Colonic mucosa (tissue), 4 donors: Measurements from ENCODE around the gene KLHDC8A. TPM values are rescaled to one million over a fixed set of nuclear protein-coding genes. Genes with fewer than 3 reads are reported as not detected.

Source experiments
- DNase-seq: peaks from one replicate; pipeline ENCODE4 v3.0.0-alpha.2; 2020
- H3K27ac ChIP-seq: fragments of 200-600 bp; one replicate; pipeline ENCODE4 v1.8.0; 2021
- H3K27me3 ChIP-seq: fragments of 200-600 bp; one replicate; pipeline ENCODE4 v1.8.0; 2021
- H3K36me3 ChIP-seq: fragments of 200-600 bp; one replicate; pipeline ENCODE4 v1.8.0; 2021
- H3K4me1 ChIP-seq: fragments of 200-600 bp; one replicate; pipeline ENCODE4 v1.8.0; 2021; ENCODE audit warnings: mild to moderate bottlenecking
- H3K4me3 ChIP-seq: fragments of 200-600 bp; one replicate; pipeline ENCODE4 v1.8.0; 2021
- H3K9ac ChIP-seq, 2 donors: one replicate each; pipeline ENCODE4 v1.7.0; 2013; ENCODE audit warnings: control low read depth in 2 of 2, low read depth in 2 of 2, low read length in 2 of 2
- H3K9me3 ChIP-seq: fragments of 200-600 bp; one replicate; pipeline ENCODE4 v1.8.0; 2021
- intact Hi-C: fragments of 100-400 bp; cut with DNase I; formaldehyde crosslinking; loops from one replicate; pipeline ENCODE4 v1.14.1; 2022
- total RNA-seq, 2 donors: library from RNA; stranded (reverse); fragmentation: NEBNext Ultra II Directional in 1 of 2; extraction: Animal tissue kit (Norgen Biotek cat#: 25700) in 1 of 2; gene quantifications; one replicate each; pipeline ENCODE4 v1.2.1, GENCODE V29; 2021
- TF ChIP-seq, protein P1 (sequence below): fragments of 200-600 bp; IDR thresholded peaks from one replicate; pipeline ENCODE4 v1.8.0; 2022; ENCODE audit warnings: antibody characterized with exemption, mild to moderate bottlenecking
- donor health status: healthy.
- donor health status: DM: no; HTN: no; CAD: no.
- donor health status: DM: no; HTN: no; CAD: no.

The KLHDC8A gene
- total RNA-seq, 2 donors from 2014 or later, result 0.44 to 0.58 TPM

DNA sequence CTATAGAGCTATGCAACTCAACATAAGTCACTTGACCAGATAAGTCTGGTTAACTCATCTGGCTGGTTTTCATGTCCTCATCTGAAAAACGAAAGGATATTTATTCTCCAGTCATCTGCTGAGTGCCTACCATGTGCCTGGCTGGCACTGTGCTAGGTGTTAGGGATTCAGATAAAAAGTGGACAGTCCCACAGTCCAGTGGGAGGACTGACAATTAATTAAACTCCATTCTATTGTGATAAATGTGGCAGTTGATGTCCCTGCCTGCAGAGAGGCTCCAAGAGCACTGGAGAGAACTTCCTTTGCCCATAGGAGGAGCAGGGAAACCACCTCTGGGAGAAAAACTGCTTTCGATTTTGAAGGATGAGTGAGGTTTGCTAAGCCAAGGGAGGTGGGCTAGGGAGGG is 40.6 kb downstream of the KLHDC8A start:
- no peak for DNase-seq
- intact Hi-C loops, result no loop called here
- TF ChIP-seq, protein P1, sequence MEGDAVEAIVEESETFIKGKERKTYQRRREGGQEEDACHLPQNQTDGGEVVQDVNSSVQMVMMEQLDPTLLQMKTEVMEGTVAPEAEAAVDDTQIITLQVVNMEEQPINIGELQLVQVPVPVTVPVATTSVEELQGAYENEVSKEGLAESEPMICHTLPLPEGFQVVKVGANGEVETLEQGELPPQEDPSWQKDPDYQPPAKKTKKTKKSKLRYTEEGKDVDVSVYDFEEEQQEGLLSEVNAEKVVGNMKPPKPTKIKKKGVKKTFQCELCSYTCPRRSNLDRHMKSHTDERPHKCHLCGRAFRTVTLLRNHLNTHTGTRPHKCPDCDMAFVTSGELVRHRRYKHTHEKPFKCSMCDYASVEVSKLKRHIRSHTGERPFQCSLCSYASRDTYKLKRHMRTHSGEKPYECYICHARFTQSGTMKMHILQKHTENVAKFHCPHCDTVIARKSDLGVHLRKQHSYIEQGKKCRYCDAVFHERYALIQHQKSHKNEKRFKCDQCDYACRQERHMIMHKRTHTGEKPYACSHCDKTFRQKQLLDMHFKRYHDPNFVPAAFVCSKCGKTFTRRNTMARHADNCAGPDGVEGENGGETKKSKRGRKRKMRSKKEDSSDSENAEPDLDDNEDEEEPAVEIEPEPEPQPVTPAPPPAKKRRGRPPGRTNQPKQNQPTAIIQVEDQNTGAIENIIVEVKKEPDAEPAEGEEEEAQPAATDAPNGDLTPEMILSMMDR, result no peak
- peak overlapping the region in 1 of 2 donors; percentile 66 for H3K9ac ChIP-seq
- H3K9me3 ChIP-seq, result no peaks in the 10 kb centered on the region
- no peaks in the 10 kb centered on the region for H3K27me3 ChIP-seq
- peak overlapping the region; percentile 91 for H3K27ac ChIP-seq
- H3K4me3 ChIP-seq, result no peak overlapping the region
- H3K36me3 ChIP-seq, result peaks cover 3% of the 10 kb centered on the region
- H3K4me1 ChIP-seq, result peaks cover 55% of the 10 kb centered on the region

DNA sequence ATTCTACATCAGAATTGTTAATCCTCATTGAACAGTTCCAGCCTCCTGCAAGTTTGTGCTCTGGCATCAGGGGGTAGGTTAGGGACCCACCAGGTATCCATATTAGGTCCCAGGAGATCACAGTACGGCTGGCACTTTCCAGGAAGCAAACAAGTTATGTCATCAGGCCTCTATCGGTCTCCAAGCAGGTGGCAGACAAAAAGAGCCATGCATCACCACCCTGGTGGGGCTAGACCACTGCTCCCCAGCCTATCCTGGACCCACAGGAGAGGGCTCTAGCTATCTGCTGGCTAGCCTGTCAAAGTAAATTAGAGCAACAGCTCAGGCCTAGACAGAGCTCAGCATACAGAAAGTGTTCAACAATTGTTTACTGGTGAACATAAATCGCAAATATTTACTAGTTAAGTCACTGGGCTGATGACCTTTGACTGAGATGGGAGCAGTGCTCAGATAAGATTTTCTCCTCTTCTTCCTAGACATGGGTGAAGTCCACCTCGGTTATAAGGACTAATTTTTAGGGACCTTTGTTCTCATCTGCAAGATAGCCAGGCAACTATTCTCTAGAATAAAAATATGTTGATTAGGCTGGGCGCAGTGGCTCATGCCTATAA is 41.6 kb downstream of the KLHDC8A start:
- no peak overlapping the region for H3K4me3 ChIP-seq
- TF ChIP-seq, protein P1, result no peak
- peaks cover 55% of the 10 kb centered on the region for H3K4me1 ChIP-seq
- DNase-seq, result no peak
- H3K9ac ChIP-seq, result peak overlapping the region in 1 of 2 donors; percentile 70
- H3K36me3 ChIP-seq, result peaks cover 9% of the 10 kb centered on the region
- peak overlapping the region; percentile 91 for H3K27ac ChIP-seq
- H3K9me3 ChIP-seq, result no peaks in the 10 kb centered on the region
- H3K27me3 ChIP-seq, result no peaks in the 10 kb centered on the region
- intact Hi-C loops, result no loop called here

DNA sequence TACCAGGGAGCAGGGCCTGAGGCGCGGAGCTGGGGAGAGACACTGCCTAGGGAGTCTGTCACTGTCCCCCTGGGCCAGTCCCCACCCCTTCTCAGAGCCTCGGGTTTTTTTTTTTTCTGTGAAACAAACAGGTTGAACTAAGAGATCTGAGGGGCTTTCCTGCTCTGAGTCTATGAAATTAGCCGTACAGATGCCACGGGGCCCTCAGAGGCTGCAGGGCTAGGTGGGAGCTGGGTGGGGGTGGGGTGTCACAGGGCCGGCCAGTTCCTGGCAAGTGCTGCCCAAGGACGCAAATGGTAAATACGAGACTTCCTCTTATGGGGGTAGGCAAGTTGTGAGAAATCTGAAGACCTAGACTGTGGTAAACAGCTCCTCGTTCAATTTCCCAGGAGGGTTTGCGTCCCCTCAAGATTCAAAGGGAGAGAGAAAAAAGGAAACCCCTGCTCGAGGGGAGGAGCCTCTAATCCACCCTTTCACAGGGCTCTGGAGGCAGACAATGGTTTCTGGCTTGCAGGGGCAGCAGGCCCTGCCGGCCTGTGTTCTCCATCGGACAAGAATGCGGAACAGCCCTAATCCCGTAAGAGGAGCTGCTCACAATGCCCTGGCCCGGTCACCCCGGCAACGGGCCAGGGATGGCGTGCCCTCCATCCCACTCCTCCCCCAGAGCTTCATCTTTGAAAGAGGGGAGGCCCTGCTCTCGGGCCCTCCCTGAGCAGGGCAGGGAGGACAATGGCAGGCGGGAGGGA is 43.0 kb downstream of the KLHDC8A start:
- H3K9me3 ChIP-seq, result no peaks in the 10 kb centered on the region
- intact Hi-C loops, result no loop called here
- TF ChIP-seq, protein P1, result no peak
- H3K27me3 ChIP-seq, result no peaks in the 10 kb centered on the region
- H3K9ac ChIP-seq, result peak overlapping the region; percentile 57 to 70
- H3K27ac ChIP-seq, result peak overlapping the region; percentile 81
- DNase-seq, result peak; percentile 57
- peaks cover 55% of the 10 kb centered on the region for H3K4me1 ChIP-seq
- no peak overlapping the region for H3K4me3 ChIP-seq
- H3K36me3 ChIP-seq, result peaks cover 12% of the 10 kb centered on the region

DNA sequence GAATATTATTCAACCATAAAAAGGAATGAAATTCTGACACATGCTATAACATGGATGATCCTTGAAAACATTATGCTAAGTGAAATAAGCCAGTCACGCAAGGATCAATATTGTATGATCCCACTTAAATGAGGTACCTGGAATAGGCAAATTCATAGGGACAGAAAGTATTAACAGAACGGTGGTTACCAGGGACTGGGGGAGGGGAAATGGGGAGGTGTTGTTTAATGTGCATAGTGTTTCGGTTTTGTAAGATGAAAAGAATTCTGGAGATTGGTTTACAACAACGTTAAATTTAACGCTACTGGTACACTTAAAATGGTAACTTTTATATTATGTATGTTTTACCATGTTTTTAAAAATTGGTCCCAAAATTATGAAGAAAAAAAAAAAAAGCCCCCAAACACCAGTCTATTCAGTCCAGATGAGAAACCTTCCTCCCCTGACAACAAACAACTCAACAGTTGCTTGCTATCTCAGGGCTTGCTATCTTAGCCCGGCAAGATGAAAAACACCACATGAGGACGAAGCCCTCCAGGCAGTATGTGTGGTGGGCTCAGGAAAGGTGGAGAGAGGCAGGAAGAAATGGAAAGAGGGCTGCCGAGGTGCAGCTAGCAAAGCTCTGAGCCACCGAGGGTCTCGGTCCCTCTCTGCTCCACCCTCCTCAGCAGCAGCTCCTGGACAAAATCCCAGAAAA is 43.7 kb downstream of the KLHDC8A start:
- TF ChIP-seq, protein P1, result no peak
- no peaks in the 10 kb centered on the region for H3K9me3 ChIP-seq
- H3K4me1 ChIP-seq, result peaks cover 54% of the 10 kb centered on the region
- no peak for DNase-seq
- H3K27ac ChIP-seq, result peak overlapping the region; percentile 81
- peaks cover 18% of the 10 kb centered on the region for H3K36me3 ChIP-seq
- H3K9ac ChIP-seq, result peak overlapping the region; percentile 52 to 70
- intact Hi-C loops, result no loop called here
- no peak overlapping the region for H3K4me3 ChIP-seq
- no peaks in the 10 kb centered on the region for H3K27me3 ChIP-seq

DNA sequence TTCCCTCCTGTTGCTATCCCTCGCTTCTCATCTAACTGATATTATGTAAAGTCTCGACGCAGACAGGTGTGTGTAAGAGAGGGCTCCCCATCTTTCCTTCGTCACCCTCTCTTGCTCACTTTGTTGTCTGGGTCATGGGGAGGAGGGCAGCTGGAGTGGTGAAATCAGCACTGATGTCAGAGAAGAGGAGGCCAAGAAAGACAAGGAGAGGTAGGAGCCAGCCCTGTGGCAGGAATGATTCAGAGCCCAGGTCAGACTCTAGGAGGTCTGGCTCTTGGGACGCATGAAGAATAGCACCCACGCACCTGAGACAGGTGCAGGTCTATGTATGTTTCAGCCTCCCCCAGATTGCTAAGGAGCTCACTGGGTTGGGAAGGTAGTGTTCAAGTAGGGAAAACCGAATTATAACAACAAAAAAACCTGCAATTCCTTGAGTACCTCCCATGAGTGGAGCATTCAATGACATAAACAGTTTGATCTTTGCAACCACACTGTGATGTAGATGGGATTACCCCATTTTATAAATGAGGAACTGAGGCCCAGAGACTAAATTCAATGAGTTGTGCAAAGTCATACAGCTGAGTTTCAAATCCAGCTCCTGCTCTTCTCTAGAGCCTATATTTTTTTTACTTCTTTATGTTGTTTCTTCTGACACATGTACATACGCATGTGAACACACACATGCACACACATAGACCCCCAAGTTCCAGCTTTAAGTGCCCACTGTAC is 45.6 kb downstream of the KLHDC8A start:
- Histone ChIP-seq H3K9ac (peak overlapping the region in 1 of 2 donors; percentile 30), H3K27ac (no peak overlapping the region), H3K4me3 (no peak overlapping the region), H3K27me3 (no peaks in the 10 kb centered on the region), H3K9me3 (no peaks in the 10 kb centered on the region), H3K36me3 (peaks cover 20% of the 10 kb centered on the region), H3K4me1 (peaks cover 49% of the 10 kb centered on the region)
- TF ChIP-seq, protein P1, result no peak
- DNase-seq, result no peak
- intact Hi-C loops, result no loop called here
